ENCODE measurements around the gene NRXN3. TPM values are rescaled to one million over a fixed set of nuclear protein-coding genes. Genes with fewer than 3 reads are reported as not detected.

NRXN3 gene
- polyA plus RNA-seq, 1 of the 3 experiments (the other 2 are of a cell fraction), result 1.6 TPM

- TF ChIP-seq REST (IDR thresholded peaks at IDR 0.05; ENCODE audit: low read depth, low read length) (no peak), CHD2 (IDR thresholded peaks at IDR 0.05; ENCODE audit: low read length, partially characterized antibody) (no peak), MAX (IDR thresholded peaks at IDR 0.05; ENCODE audit: low read depth) (no peak), USF2 (IDR thresholded peaks at IDR 0.05; ENCODE audit: borderline replicate concordance, low read depth, low read length) (no peak), CTCF (IDR thresholded peaks at IDR 0.05) (no peak)
Measured at GRCh38 chr14:78469947-78470346, 299.8 kb downstream of the NRXN3 start (continued).

GRCh38 chr14:78479127-78479780 is 309.1 kb downstream of the NRXN3 start:
- no peaks in the 10 kb centered on the region for H3K9me3 ChIP-seq
- H3K79me2 ChIP-seq (ENCODE audit: insufficient read depth), result no peaks in the 10 kb centered on the region
- POLR2A ChIA-PET, result no interaction called here
- no peak overlapping the region for H3K9ac ChIP-seq
- H3F3A ChIP-seq (replicated peaks; ENCODE audit: insufficient read depth), result no peaks in the 10 kb centered on the region
- no peaks in the 10 kb centered on the region for H3K27me3 ChIP-seq (ENCODE audit: insufficient read depth)
- no peak overlapping the region for H3K27ac ChIP-seq (ENCODE audit: low read depth in 2 of 2, low read length in 1 of 2)
- no peaks in the 10 kb centered on the region for H3K9me2 ChIP-seq
- no peaks in the 10 kb centered on the region for H3K4me1 ChIP-seq (ENCODE audit: control insufficient read depth in 1 of 2, insufficient read depth in 2 of 2, low read depth in 1 of 2, low read length in 1 of 2)
- no peak overlapping the region for H3K4me2 ChIP-seq
- H3K4me3 ChIP-seq (ENCODE audit: low read depth in 2 of 2, low read length in 1 of 2), result no peak overlapping the region
- WGBS (ENCODE audit: low lambda C conversion rate), result 9% methylated on average over 5 of the region's 5 CpGs
- no peak for DNase-seq
- CTCF ChIA-PET, result interaction anchor here (1.3 to 1.6 kb wide), 2 partner anchors 11 to 88 kb away, joined by 3 to 8 read pairs; no protein-coding TSS in a partner anchor
- H4K20me1 ChIP-seq (ENCODE audit: insufficient read depth), result no peaks in the 10 kb centered on the region
- no peaks in the 10 kb centered on the region for H3K36me3 ChIP-seq (replicated peaks in 1 of 2; ENCODE audit: control insufficient read depth in 1 of 2, insufficient read depth in 2 of 2, low read length in 1 of 2)
- H2AFZ ChIP-seq (ENCODE audit: low read depth), result no peak overlapping the region
- no peak for TF ChIP-seq PBX3 (IDR thresholded peaks at IDR 0.05)
- no peak for TF ChIP-seq GATA2 (CRISPR knock-in tag; IDR thresholded peaks at IDR 0.05)
- no peak for TF ChIP-seq MEF2A (IDR thresholded peaks at IDR 0.05; ENCODE audit: borderline replicate concordance, low read depth)

Data from SK-N-SH (cell line).